Loucy (cell line): ENCODE results near the gene C16orf90.

Source experiments
- H2AFZ ChIP-seq: fragments of 200-600 bp; sonication (generic); 2 replicates; pipeline ENCODE4 v1.6.0; 2016; ENCODE audit warnings: antibody characterized with exemption, mild to moderate bottlenecking, low read length, moderate library complexity
- H3F3A ChIP-seq: fragments of 200-600 bp; 2 replicates; pipeline ENCODE4 v1.6.0; 2016; ENCODE audit warnings: antibody characterized with exemption, low read depth, mild to moderate bottlenecking
- H3K27me3 ChIP-seq: fragments of 200-600 bp; sonication (generic); 2 replicates; pipeline ENCODE4 v1.6.1; 2014; ENCODE audit warnings: low read length, mild to moderate bottlenecking; ENCODE audit not compliant: insufficient read depth, poor library complexity, severe bottlenecking
- H3K36me3 ChIP-seq: fragments of 200-600 bp; sonication (generic); 2 replicates; pipeline ENCODE4 v1.6.1; 2016; ENCODE audit warnings: low read length; ENCODE audit not compliant: insufficient read depth
- H3K4me1 ChIP-seq: fragments of 200-600 bp; sonication (generic); 2 replicates; pipeline ENCODE4 v1.5.1; 2014; ENCODE audit warnings: low read length, mild to moderate bottlenecking; ENCODE audit not compliant: insufficient read depth, poor library complexity, severe bottlenecking
- H3K4me2 ChIP-seq: fragments of 200-600 bp; sonication (generic); 2 replicates; pipeline ENCODE4 v1.6.0; 2014; ENCODE audit warnings: antibody characterized with exemption, low read length, low read depth, mild to moderate bottlenecking; ENCODE audit not compliant: poor library complexity, severe bottlenecking
- H3K4me3 ChIP-seq: fragments of 200-600 bp; sonication (generic); 2 replicates; pipeline ENCODE4 v1.5.1; 2014; ENCODE audit warnings: low read length, mild to moderate bottlenecking, mixed read lengths; ENCODE audit not compliant: poor library complexity, severe bottlenecking
- H3K79me2 ChIP-seq: fragments of 200-600 bp; sonication (generic); 2 replicates; pipeline ENCODE4 v1.6.1; 2014; ENCODE audit warnings: low read length; ENCODE audit not compliant: insufficient read depth
- H3K9ac ChIP-seq: fragments of 200-600 bp; sonication (generic); 2 replicates; pipeline ENCODE4 v1.6.0; 2014; ENCODE audit warnings: mild to moderate bottlenecking, low read depth, low read length, moderate library complexity; ENCODE audit not compliant: poor library complexity, severe bottlenecking
- H3K9me2 ChIP-seq: fragments of 200-600 bp; sonication (generic); replicated peaks from 2 replicates; pipeline ENCODE4 v1.6.1; 2016; ENCODE audit warnings: low read depth, low read length, mixed read lengths
- H3K9me3 ChIP-seq: fragments of 200-600 bp; sonication (generic); 2 replicates; pipeline ENCODE4 v1.6.1; 2014; ENCODE audit warnings: mild to moderate bottlenecking, antibody characterized with exemption, low read length, low read depth; ENCODE audit not compliant: insufficient read depth
- H4K20me1 ChIP-seq: fragments of 200-600 bp; sonication (generic); 2 replicates; pipeline ENCODE4 v1.6.0; 2014; ENCODE audit warnings: antibody characterized with exemption, low read length, mild to moderate bottlenecking; ENCODE audit not compliant: insufficient read depth, poor library complexity, severe bottlenecking
- EZH2phosphoT487 ChIP-seq: fragments of 200-600 bp; IDR thresholded peaks from 2 replicates; pipeline ENCODE4 v1.6.1; 2018; ENCODE audit warnings: antibody characterized with exemption, mild to moderate bottlenecking, moderate library complexity, borderline replicate concordance
- TF ChIP-seq, protein P1 (sequence below): fragments of 200-600 bp; sonication (generic); conservative IDR thresholded peaks from 2 replicates; pipeline ENCODE4 v1.5.1; 2014; ENCODE audit warnings: mild to moderate bottlenecking, antibody characterized with exemption, low read length

C16orf90 gene

GRCh38 chr16:3480901-3481695, 14.2 kb downstream of the C16orf90 start:
- Histone ChIP-seq H3K9me3 (no peaks in the 10 kb centered on the region), H3K4me1 (no peaks in the 10 kb centered on the region), H2AFZ (no peak overlapping the region), H3K4me2 (no peak overlapping the region), H3K36me3 (peaks cover 41% of the 10 kb centered on the region; the same call in 1 of the 2 replicates), H3F3A (no peaks in the 10 kb centered on the region), H3K9ac (no peak overlapping the region), H3K4me3 (no peak overlapping the region), H4K20me1 (no peaks in the 10 kb centered on the region), H3K79me2 (no peaks in the 10 kb centered on the region), H3K9me2 (no peaks in the 10 kb centered on the region), H3K27me3 (no peaks in the 10 kb centered on the region)
- TF ChIP-seq EZH2phosphoT487 = no peak

- Histone ChIP-seq H3K36me3 (peaks cover 30% of the 10 kb centered on the region; the same call in 1 of the 2 replicates), H3K9me3 (no peaks in the 10 kb centered on the region), H3K9ac (no peak overlapping the region), H3K4me1 (no peaks in the 10 kb centered on the region), H3K4me3 (no peak overlapping the region), H3F3A (no peaks in the 10 kb centered on the region), H3K27me3 (no peaks in the 10 kb centered on the region), H3K4me2 (no peak overlapping the region), H4K20me1 (no peaks in the 10 kb centered on the region), H3K79me2 (0 out of 2 replicates have a peak, but pooled peaks cover 4% of the 10 kb centered on the region), H2AFZ (no peak overlapping the region), H3K9me2 (no peaks in the 10 kb centered on the region)
- TF ChIP-seq, protein P1, sequence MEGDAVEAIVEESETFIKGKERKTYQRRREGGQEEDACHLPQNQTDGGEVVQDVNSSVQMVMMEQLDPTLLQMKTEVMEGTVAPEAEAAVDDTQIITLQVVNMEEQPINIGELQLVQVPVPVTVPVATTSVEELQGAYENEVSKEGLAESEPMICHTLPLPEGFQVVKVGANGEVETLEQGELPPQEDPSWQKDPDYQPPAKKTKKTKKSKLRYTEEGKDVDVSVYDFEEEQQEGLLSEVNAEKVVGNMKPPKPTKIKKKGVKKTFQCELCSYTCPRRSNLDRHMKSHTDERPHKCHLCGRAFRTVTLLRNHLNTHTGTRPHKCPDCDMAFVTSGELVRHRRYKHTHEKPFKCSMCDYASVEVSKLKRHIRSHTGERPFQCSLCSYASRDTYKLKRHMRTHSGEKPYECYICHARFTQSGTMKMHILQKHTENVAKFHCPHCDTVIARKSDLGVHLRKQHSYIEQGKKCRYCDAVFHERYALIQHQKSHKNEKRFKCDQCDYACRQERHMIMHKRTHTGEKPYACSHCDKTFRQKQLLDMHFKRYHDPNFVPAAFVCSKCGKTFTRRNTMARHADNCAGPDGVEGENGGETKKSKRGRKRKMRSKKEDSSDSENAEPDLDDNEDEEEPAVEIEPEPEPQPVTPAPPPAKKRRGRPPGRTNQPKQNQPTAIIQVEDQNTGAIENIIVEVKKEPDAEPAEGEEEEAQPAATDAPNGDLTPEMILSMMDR = no peak
- no peak for TF ChIP-seq EZH2phosphoT487
Measured at GRCh38 chr16:3479654-3480216, 15.6 kb downstream of the C16orf90 start.

DNA sequence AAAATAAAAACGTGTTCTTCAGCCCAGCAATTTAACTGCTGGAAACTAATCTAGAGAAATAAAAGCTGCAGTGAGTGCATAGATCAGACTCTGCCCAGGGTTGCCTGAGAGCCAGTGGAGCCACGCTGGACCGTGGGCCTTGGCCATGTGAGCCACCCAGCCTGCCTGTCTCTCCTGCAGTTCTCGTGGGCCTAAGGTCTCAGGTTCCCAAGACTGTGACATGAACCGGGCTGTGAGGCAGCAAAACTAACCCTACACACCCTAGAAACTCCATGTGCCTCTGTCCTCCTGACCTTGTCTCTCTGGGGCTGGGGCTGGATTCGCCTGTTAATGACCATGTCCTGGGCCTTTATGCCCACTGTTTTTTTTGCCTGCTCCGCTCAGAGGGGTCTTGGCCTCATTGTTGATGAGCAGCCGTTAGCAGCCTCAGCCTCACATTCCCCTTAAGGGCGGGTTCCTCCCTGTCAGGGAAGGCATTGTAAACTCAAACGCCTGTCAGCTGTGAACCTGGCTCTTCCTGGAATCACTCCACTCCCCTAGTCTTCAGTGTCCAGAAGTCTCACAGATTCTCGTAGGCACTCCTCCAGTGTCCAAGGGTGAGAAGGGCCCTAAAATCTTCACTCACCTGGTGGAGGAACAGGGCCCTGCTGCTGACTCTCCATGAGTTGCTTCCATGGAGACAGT, 16.9 kb downstream of the C16orf90 start:
- Histone ChIP-seq H2AFZ (no peak overlapping the region), H3K27me3 (no peaks in the 10 kb centered on the region), H3K4me2 (no peak overlapping the region), H3K4me1 (no peaks in the 10 kb centered on the region), H3K9me2 (no peaks in the 10 kb centered on the region), H3K9ac (no peak overlapping the region), H3K4me3 (no peak overlapping the region), H4K20me1 (no peaks in the 10 kb centered on the region), H3K79me2 (peaks cover 12% of the 10 kb centered on the region; the same call in 1 of the 2 replicates), H3K9me3 (no peaks in the 10 kb centered on the region), H3K36me3 (peaks cover 19% of the 10 kb centered on the region; the same call in 1 of the 2 replicates), H3F3A (no peaks in the 10 kb centered on the region)
- no peak for TF ChIP-seq EZH2phosphoT487
- TF ChIP-seq, protein P1 = no peak
